ENCODE data around the gene ARL10. TPM values are rescaled to one million over a fixed set of nuclear protein-coding genes. Genes with fewer than 3 reads are reported as not detected.

Gene ARL10
- total RNA-seq, 1 experiment from 2014 or later, result 0.05 TPM

DNA sequence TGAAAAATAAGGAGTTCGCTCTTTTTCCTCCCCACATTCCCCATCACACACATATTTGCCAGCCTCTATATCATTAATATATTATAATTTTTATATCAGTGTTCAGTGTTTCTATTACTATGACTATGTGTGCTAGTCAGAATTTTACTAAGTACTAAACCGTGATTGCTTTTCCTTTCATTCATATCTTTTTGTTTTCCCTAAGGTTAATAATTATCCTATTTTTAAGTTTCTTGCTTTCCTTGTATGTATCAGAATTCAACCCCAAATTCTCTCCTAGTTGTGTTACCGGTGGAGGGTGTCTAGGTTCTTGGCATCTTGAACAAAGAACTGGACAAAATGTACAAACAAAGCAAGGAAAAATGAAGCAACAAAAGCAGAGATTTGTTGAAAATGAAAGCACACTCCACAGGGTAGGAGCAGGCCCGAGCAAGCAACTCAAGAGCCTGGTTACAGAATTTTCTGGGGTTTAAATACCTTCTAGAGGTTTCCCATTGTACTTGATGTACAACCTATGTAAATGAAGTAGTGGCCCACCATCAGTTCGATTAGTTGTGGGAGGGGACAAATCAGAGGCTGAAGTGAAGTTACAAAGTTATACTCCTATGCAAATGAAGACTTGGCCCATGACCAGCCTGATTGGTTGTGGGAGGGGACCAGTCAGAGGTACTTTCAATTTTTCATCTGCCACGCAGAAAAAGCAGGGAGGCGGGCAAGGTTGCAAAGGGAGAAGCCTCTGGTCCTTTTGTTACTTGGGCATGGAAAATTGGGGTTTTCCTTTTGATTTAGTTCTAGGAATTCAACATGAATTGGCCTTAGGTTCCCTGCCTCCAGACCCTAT lies 47.5 kb upstream of the ARL10 start:
- BruUV-seq (replicated peaks), result no TSS peak

More for the DNA sequence above, 47.5 kb upstream of the ARL10 start:
- Histone ChIP-seq H3K9me2 (ENCODE audit: insufficient read depth) (no peaks in the 10 kb centered on the region), H2AFZ (ENCODE audit: low read depth, low read length, poor library complexity, severe bottlenecking) (no peak overlapping the region), H3K27me3 (ENCODE audit: insufficient read depth, low read length) (no peaks in the 10 kb centered on the region), H3K9me3 (ENCODE audit: control insufficient read depth in 1 of 2, insufficient read depth in 1 of 2, low read depth in 1 of 2, low read length in 2 of 2) (no peaks in the 10 kb centered on the region), H3K4me1 (ENCODE audit: control insufficient read depth in 1 of 2, insufficient read depth in 2 of 2, low read length in 2 of 2) (no peaks in the 10 kb centered on the region), H3K4me3 (replicated peaks in 1 of 2; ENCODE audit: low read depth in 1 of 2, low read length in 2 of 2) (no peak overlapping the region), H3K9ac (ENCODE audit: low read length) (no peak overlapping the region), H3K4me2 (ENCODE audit: low read length) (no peak overlapping the region), H3K27ac (ENCODE audit: low read depth, low read length) (no peak overlapping the region), H3K79me2 (ENCODE audit: insufficient read depth, low read length) (no peaks in the 10 kb centered on the region), H3K36me3 (ENCODE audit: control insufficient read depth in 1 of 2, insufficient read depth in 2 of 2, low read length in 2 of 2) (peaks cover 0 to 3% of the 10 kb centered on the region in 2 experiments; a peak in 1 of 4 replicates), H4K20me1 (ENCODE audit: insufficient read depth) (no peaks in the 10 kb centered on the region)
- POLR2A ChIA-PET, result interaction anchor here (1.1 kb wide), 1 partner anchor 41 kb away, joined by 3 read pairs; no protein-coding TSS in a partner anchor
- intact Hi-C loops (cut with micrococcal nuclease), result no loop called here
- CTCF ChIA-PET, result no interaction called here
- DNase-seq (ENCODE audit: low read depth, low spot score), result no peak
- TF ChIP-seq YY1 (IDR thresholded peaks at IDR 0.05; ENCODE audit: extremely low read depth, insufficient replicate concordance, low read depth, low read length), result no peak
- TF ChIP-seq EZH2 (IDR thresholded peaks at IDR 0.05), result no peak
- TF ChIP-seq EZH2phosphoT487 (IDR thresholded peaks at IDR 0.05; ENCODE audit: borderline replicate concordance), result no peak
- TF ChIP-seq TCF7L2 (IDR thresholded peaks at IDR 0.05; ENCODE audit: borderline replicate concordance, extremely low read depth, insufficient read depth, insufficient read length), result no peak
- TF ChIP-seq POLR2AphosphoS5 (IDR thresholded peaks at IDR 0.05; ENCODE audit: low read depth, low read length), result no peak
- TF ChIP-seq, protein P1, sequence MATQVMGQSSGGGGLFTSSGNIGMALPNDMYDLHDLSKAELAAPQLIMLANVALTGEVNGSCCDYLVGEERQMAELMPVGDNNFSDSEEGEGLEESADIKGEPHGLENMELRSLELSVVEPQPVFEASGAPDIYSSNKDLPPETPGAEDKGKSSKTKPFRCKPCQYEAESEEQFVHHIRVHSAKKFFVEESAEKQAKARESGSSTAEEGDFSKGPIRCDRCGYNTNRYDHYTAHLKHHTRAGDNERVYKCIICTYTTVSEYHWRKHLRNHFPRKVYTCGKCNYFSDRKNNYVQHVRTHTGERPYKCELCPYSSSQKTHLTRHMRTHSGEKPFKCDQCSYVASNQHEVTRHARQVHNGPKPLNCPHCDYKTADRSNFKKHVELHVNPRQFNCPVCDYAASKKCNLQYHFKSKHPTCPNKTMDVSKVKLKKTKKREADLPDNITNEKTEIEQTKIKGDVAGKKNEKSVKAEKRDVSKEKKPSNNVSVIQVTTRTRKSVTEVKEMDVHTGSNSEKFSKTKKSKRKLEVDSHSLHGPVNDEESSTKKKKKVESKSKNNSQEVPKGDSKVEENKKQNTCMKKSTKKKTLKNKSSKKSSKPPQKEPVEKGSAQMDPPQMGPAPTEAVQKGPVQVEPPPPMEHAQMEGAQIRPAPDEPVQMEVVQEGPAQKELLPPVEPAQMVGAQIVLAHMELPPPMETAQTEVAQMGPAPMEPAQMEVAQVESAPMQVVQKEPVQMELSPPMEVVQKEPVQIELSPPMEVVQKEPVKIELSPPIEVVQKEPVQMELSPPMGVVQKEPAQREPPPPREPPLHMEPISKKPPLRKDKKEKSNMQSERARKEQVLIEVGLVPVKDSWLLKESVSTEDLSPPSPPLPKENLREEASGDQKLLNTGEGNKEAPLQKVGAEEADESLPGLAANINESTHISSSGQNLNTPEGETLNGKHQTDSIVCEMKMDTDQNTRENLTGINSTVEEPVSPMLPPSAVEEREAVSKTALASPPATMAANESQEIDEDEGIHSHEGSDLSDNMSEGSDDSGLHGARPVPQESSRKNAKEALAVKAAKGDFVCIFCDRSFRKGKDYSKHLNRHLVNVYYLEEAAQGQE (IDR thresholded peaks at IDR 0.05; ENCODE audit: low read depth), result no peak
- TF ChIP-seq ATF3 (IDR thresholded peaks at IDR 0.05), result no peak
- no peak for TF ChIP-seq CBX3 (IDR thresholded peaks at IDR 0.05; ENCODE audit: low read depth)
- ATAC-seq, result no peak
- RAD21 ChIA-PET (ENCODE audit: low non-redundant PET in 1 of 2, low total read pairs in 2 of 2, uncharacterized antibody in 2 of 2, unreplicated experiment in 2 of 2), result no interaction called here
